SU-DHL-6 (cell line): ENCODE measurements around the gene BAHD1.

Experiments
- H2AFZ ChIP-seq: fragments of 200-600 bp; sonication (generic); 2 replicates; pipeline ENCODE4 v1.6.1; 2014; ENCODE audit warnings: low read depth, mild to moderate bottlenecking, moderate library complexity, mixed read lengths, antibody characterized with exemption, low read length; ENCODE audit not compliant: severe bottlenecking
- H3F3A ChIP-seq: fragments of 200-600 bp; shearing (Covaris generic); 2 replicates; pipeline ENCODE4 v1.6.0; 2016; ENCODE audit warnings: antibody characterized with exemption, mild to moderate bottlenecking; ENCODE audit not compliant: insufficient read depth
- H3K27ac ChIP-seq: fragments of 200-600 bp; sonication (generic); 2 replicates; pipeline ENCODE4 v1.5.1; 2016; ENCODE audit warnings: low read depth, mild to moderate bottlenecking, low read length, moderate library complexity, mixed read lengths
- H3K27me3 ChIP-seq: fragments of 200-600 bp; sonication (generic), shearing (Covaris generic); 2 replicates; pipeline ENCODE4 v1.6.0; 2014; ENCODE audit warnings: mild to moderate bottlenecking, low read length
- H3K36me3 ChIP-seq: fragments of 200-600 bp; sonication (generic); 2 replicates; pipeline ENCODE4 v1.6.1; 2014; ENCODE audit warnings: mild to moderate bottlenecking, low read length, mixed read lengths
- H3K4me2 ChIP-seq: fragments of 300-600, 200-600 bp; shearing (Covaris generic), sonication (generic); 2 replicates; pipeline ENCODE4 v1.6.0; 2014; ENCODE audit warnings: low read length, low read depth, mild to moderate bottlenecking; ENCODE audit not compliant: poor library complexity, severe bottlenecking
- H3K4me3 ChIP-seq: fragments of 200-600 bp; sonication (generic); 2 replicates; pipeline ENCODE4 v1.5.1; 2014; ENCODE audit warnings: antibody characterized with exemption, low read length, mild to moderate bottlenecking, mixed read lengths; ENCODE audit not compliant: insufficient read depth, poor library complexity, severe bottlenecking
- H3K79me2 ChIP-seq: fragments of 200-600 bp; sonication (generic); 2 replicates; pipeline ENCODE4 v1.6.1; 2014; ENCODE audit warnings: mild to moderate bottlenecking, low read length, moderate library complexity; ENCODE audit not compliant: insufficient read depth
- H3K9ac ChIP-seq: fragments of 200-600 bp; sonication (generic); 2 replicates; pipeline ENCODE4 v1.7.0; 2014; ENCODE audit warnings: mild to moderate bottlenecking, low read length
- H3K9me2 ChIP-seq: fragments of 200-600 bp; sonication (generic); replicated peaks from 2 replicates; pipeline ENCODE4 v1.6.1; 2014; ENCODE audit warnings: low read length; ENCODE audit not compliant: insufficient read depth
- H3K9me3 ChIP-seq: fragments of 200-600 bp; sonication (generic); 2 replicates; pipeline ENCODE4 v1.6.1; 2014; ENCODE audit warnings: low read length, mixed read lengths; ENCODE audit not compliant: insufficient read depth
- H4K20me1 ChIP-seq: fragments of 200-600 bp; sonication (generic); 2 replicates; pipeline ENCODE4 v1.6.1; 2014; ENCODE audit warnings: low read depth, mild to moderate bottlenecking, antibody characterized with exemption, low read length, moderate library complexity, mixed read lengths
- CTCF ChIP-seq: fragments of 200-600 bp; sonication (generic); IDR thresholded peaks from one replicate; pipeline ENCODE4 v1.5.1; 2017; ENCODE audit warnings: antibody characterized with exemption, mild to moderate bottlenecking, low read length, moderate library complexity; ENCODE audit not compliant: insufficient read depth, poor library complexity, severe bottlenecking
- EZH2phosphoT487 ChIP-seq: fragments of 200-600 bp; sonication (generic), shearing (Covaris generic); conservative IDR thresholded peaks from 2 replicates; pipeline ENCODE4 v1.6.1; 2018; ENCODE audit warnings: mild to moderate bottlenecking, antibody characterized with exemption, low read length, moderate library complexity, mixed read lengths

The BAHD1 gene

GRCh38 chr15:40493089-40493840 lies 52.5 kb downstream of the BAHD1 start:
- no peak for TF ChIP-seq CTCF
- TF ChIP-seq EZH2phosphoT487: no peak
- H3K27ac ChIP-seq: no peak overlapping the region
- no peaks in the 10 kb centered on the region for H4K20me1 ChIP-seq
- H3K79me2 ChIP-seq: no peaks in the 10 kb centered on the region
- no peak overlapping the region for H3K4me2 ChIP-seq
- H3K4me3 ChIP-seq: no peak overlapping the region
- H3F3A ChIP-seq: no peaks in the 10 kb centered on the region
- no peaks in the 10 kb centered on the region for H3K9me3 ChIP-seq
- no peaks in the 10 kb centered on the region for H3K27me3 ChIP-seq
- H2AFZ ChIP-seq: no peak overlapping the region
- H3K9me2 ChIP-seq: no peaks in the 10 kb centered on the region
- no peak overlapping the region for H3K9ac ChIP-seq
- no peaks in the 10 kb centered on the region for H3K36me3 ChIP-seq

- Histone ChIP-seq H3K9ac (no peak overlapping the region), H3K4me2 (no peak overlapping the region), H3K4me3 (no peak overlapping the region), H4K20me1 (no peaks in the 10 kb centered on the region), H3K9me2 (no peaks in the 10 kb centered on the region), H3F3A (no peaks in the 10 kb centered on the region), H2AFZ (no peak overlapping the region), H3K27ac (no peak overlapping the region), H3K36me3 (no peaks in the 10 kb centered on the region), H3K27me3 (no peaks in the 10 kb centered on the region), H3K9me3 (no peaks in the 10 kb centered on the region), H3K79me2 (no peaks in the 10 kb centered on the region)
- TF ChIP-seq EZH2phosphoT487 (no peak), CTCF (no peak)
These were observed 54.8 kb downstream of the BAHD1 start for GRCh38 chr15:40495516-40495915.

GRCh38 chr15:40498418-40498817 lies 57.7 kb downstream of the BAHD1 start:
- no peak overlapping the region for H3K9ac ChIP-seq
- no peaks in the 10 kb centered on the region for H3K27me3 ChIP-seq
- H4K20me1 ChIP-seq: no peaks in the 10 kb centered on the region
- H3K4me2 ChIP-seq: no peak overlapping the region
- H3F3A ChIP-seq: no peaks in the 10 kb centered on the region
- no peak overlapping the region for H3K4me3 ChIP-seq
- no peak for TF ChIP-seq CTCF
- TF ChIP-seq EZH2phosphoT487: no peak
- H2AFZ ChIP-seq: no peak overlapping the region
- no peaks in the 10 kb centered on the region for H3K9me3 ChIP-seq
- no peaks in the 10 kb centered on the region for H3K79me2 ChIP-seq
- no peaks in the 10 kb centered on the region for H3K9me2 ChIP-seq
- H3K36me3 ChIP-seq: no peaks in the 10 kb centered on the region
- no peak overlapping the region for H3K27ac ChIP-seq
